Fibroblast of lung (primary cell): ENCODE measurements around the gene FAT2.

Experiments used
- EZH2 ChIP-seq: IDR thresholded peaks from 2 replicates; pipeline ENCODE4 v1.5.1; 2012; ENCODE audit warnings: low read length, control low read depth, mild to moderate bottlenecking; ENCODE audit errors: missing control alignments
- TF ChIP-seq, protein P1 (sequence below), 2 donors: IDR thresholded peaks in 1 of 2; conservative IDR thresholded peaks in 1 of 2; 1 replicate in 1 of 2; 2 replicates in 1 of 2; pipeline ENCODE4 v1.5.1; 2011 to 2012; ENCODE audit warnings: low read length in 2 of 2, control low read depth in 1 of 2, inconsistent platforms in 1 of 2, low read depth in 1 of 2, mild to moderate bottlenecking in 1 of 2

DNA sequence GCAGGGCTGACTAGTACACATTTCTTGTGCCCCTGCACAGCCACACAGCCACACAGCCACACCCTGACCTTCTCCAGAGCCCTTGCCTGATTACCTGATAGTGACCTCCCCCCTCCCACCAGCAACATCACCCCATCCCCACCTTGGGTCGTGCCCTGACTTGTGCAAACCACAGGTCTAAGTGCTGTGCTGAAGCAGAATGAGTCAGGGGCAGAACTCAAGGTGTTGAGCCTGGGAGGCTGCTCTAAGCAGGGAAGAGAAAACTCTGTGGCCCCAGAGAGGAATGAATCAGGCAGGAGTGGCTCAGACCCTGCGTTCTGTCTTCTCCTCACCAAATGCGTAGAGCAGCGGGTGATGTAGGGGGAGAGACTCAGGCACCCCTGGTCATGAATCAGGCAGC lies 24.3 kb upstream of the FAT2 start:
- TF ChIP-seq, protein P1, sequence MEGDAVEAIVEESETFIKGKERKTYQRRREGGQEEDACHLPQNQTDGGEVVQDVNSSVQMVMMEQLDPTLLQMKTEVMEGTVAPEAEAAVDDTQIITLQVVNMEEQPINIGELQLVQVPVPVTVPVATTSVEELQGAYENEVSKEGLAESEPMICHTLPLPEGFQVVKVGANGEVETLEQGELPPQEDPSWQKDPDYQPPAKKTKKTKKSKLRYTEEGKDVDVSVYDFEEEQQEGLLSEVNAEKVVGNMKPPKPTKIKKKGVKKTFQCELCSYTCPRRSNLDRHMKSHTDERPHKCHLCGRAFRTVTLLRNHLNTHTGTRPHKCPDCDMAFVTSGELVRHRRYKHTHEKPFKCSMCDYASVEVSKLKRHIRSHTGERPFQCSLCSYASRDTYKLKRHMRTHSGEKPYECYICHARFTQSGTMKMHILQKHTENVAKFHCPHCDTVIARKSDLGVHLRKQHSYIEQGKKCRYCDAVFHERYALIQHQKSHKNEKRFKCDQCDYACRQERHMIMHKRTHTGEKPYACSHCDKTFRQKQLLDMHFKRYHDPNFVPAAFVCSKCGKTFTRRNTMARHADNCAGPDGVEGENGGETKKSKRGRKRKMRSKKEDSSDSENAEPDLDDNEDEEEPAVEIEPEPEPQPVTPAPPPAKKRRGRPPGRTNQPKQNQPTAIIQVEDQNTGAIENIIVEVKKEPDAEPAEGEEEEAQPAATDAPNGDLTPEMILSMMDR (conservative IDR thresholded peaks at IDR 0.05 in 1 of 2, IDR thresholded peaks at IDR 0.05 in 1 of 2; ENCODE audit: low read depth in 1 of 2, low read length in 2 of 2), result no peak
- no peak for TF ChIP-seq EZH2
